ENCODE data around the gene LYPD6B.

The LYPD6B gene

GRCh38 chr2:149188291-149188690, 149.8 kb downstream of the LYPD6B start:
- Histone ChIP-seq H3K4me1 (ENCODE audit: control insufficient read depth in 1 of 2, insufficient read depth in 2 of 2, low read length in 2 of 2) (no peaks in the 10 kb centered on the region), H3K4me3 (ENCODE audit: low read depth in 1 of 2, low read length in 2 of 2) (no peak overlapping the region), H3K36me3 (ENCODE audit: control insufficient read depth in 1 of 2, insufficient read depth in 2 of 2, low read length in 2 of 2) (no peaks in the 10 kb centered on the region), H3K9me3 (ENCODE audit: control insufficient read depth in 1 of 2, low read length in 2 of 2) (no peaks in the 10 kb centered on the region), H3K27ac (ENCODE audit: low read length) (no peak overlapping the region), H3K27me3 (ENCODE audit: low read depth, low read length) (no peaks in the 10 kb centered on the region)

GRCh38 chr2:149189769-149190168, 151.3 kb downstream of the LYPD6B start:
- Histone ChIP-seq H3K27ac (ENCODE audit: low read length) (no peak overlapping the region), H3K27me3 (ENCODE audit: low read depth, low read length) (no peaks in the 10 kb centered on the region), H3K36me3 (ENCODE audit: control insufficient read depth in 1 of 2, insufficient read depth in 2 of 2, low read length in 2 of 2) (no peaks in the 10 kb centered on the region), H3K4me3 (ENCODE audit: low read depth in 1 of 2, low read length in 2 of 2) (no peak overlapping the region), H3K4me1 (ENCODE audit: control insufficient read depth in 1 of 2, insufficient read depth in 2 of 2, low read length in 2 of 2) (no peaks in the 10 kb centered on the region), H3K9me3 (ENCODE audit: control insufficient read depth in 1 of 2, low read length in 2 of 2) (no peaks in the 10 kb centered on the region)

GRCh38 chr2:149191915-149192314, 153.4 kb downstream of the LYPD6B start:
- H3K9me3 ChIP-seq (ENCODE audit: control insufficient read depth in 1 of 2, low read length in 2 of 2), result no peaks in the 10 kb centered on the region
- H3K27ac ChIP-seq (ENCODE audit: low read length), result no peak overlapping the region
- H3K4me1 ChIP-seq (ENCODE audit: control insufficient read depth in 1 of 2, insufficient read depth in 2 of 2, low read length in 2 of 2), result no peaks in the 10 kb centered on the region
- no peaks in the 10 kb centered on the region for H3K27me3 ChIP-seq (ENCODE audit: low read depth, low read length)
- no peak overlapping the region for H3K4me3 ChIP-seq (ENCODE audit: low read depth in 1 of 2, low read length in 2 of 2)
- no peaks in the 10 kb centered on the region for H3K36me3 ChIP-seq (ENCODE audit: control insufficient read depth in 1 of 2, insufficient read depth in 2 of 2, low read length in 2 of 2)

GRCh38 chr2:149192427-149192826, 153.9 kb downstream of the LYPD6B start:
- Histone ChIP-seq H3K27me3 (ENCODE audit: low read depth, low read length) (no peaks in the 10 kb centered on the region), H3K36me3 (ENCODE audit: control insufficient read depth in 1 of 2, insufficient read depth in 2 of 2, low read length in 2 of 2) (no peaks in the 10 kb centered on the region), H3K9me3 (ENCODE audit: control insufficient read depth in 1 of 2, low read length in 2 of 2) (no peaks in the 10 kb centered on the region), H3K4me1 (ENCODE audit: control insufficient read depth in 1 of 2, insufficient read depth in 2 of 2, low read length in 2 of 2) (no peaks in the 10 kb centered on the region), H3K4me3 (ENCODE audit: low read depth in 1 of 2, low read length in 2 of 2) (no peak overlapping the region), H3K27ac (ENCODE audit: low read length) (no peak overlapping the region)

- H3K27me3 ChIP-seq (ENCODE audit: low read depth, low read length), result no peaks in the 10 kb centered on the region
- no peak overlapping the region for H3K4me3 ChIP-seq (ENCODE audit: low read depth in 1 of 2, low read length in 2 of 2)
- H3K4me1 ChIP-seq (ENCODE audit: control insufficient read depth in 1 of 2, insufficient read depth in 2 of 2, low read length in 2 of 2), result no peaks in the 10 kb centered on the region
- no peaks in the 10 kb centered on the region for H3K9me3 ChIP-seq (ENCODE audit: control insufficient read depth in 1 of 2, low read length in 2 of 2)
- H3K36me3 ChIP-seq (ENCODE audit: control insufficient read depth in 1 of 2, insufficient read depth in 2 of 2, low read length in 2 of 2), result no peaks in the 10 kb centered on the region
- no peak overlapping the region for H3K27ac ChIP-seq (ENCODE audit: low read length)
Observed at GRCh38 chr2:149200109-149200520, 161.6 kb downstream of the LYPD6B start.

GRCh38 chr2:149204686-149205085, 166.2 kb downstream of the LYPD6B start:
- Histone ChIP-seq H3K4me3 (ENCODE audit: low read depth in 1 of 2, low read length in 2 of 2) (no peak overlapping the region), H3K36me3 (ENCODE audit: control insufficient read depth in 1 of 2, insufficient read depth in 2 of 2, low read length in 2 of 2) (no peaks in the 10 kb centered on the region), H3K4me1 (ENCODE audit: control insufficient read depth in 1 of 2, insufficient read depth in 2 of 2, low read length in 2 of 2) (no peaks in the 10 kb centered on the region), H3K27ac (ENCODE audit: low read length) (no peak overlapping the region), H3K27me3 (ENCODE audit: low read depth, low read length) (no peaks in the 10 kb centered on the region), H3K9me3 (ENCODE audit: control insufficient read depth in 1 of 2, low read length in 2 of 2) (no peaks in the 10 kb centered on the region)

GRCh38 chr2:149205143-149205542, 166.6 kb downstream of the LYPD6B start:
- Histone ChIP-seq H3K27ac (ENCODE audit: low read length) (no peak overlapping the region), H3K4me3 (ENCODE audit: low read depth in 1 of 2, low read length in 2 of 2) (no peak overlapping the region), H3K36me3 (ENCODE audit: control insufficient read depth in 1 of 2, insufficient read depth in 2 of 2, low read length in 2 of 2) (no peaks in the 10 kb centered on the region), H3K27me3 (ENCODE audit: low read depth, low read length) (no peaks in the 10 kb centered on the region), H3K4me1 (ENCODE audit: control insufficient read depth in 1 of 2, insufficient read depth in 2 of 2, low read length in 2 of 2) (no peaks in the 10 kb centered on the region), H3K9me3 (ENCODE audit: control insufficient read depth in 1 of 2, low read length in 2 of 2) (no peaks in the 10 kb centered on the region)

- no peaks in the 10 kb centered on the region for H3K27me3 ChIP-seq (ENCODE audit: low read depth, low read length)
- H3K9me3 ChIP-seq (ENCODE audit: control insufficient read depth in 1 of 2, low read length in 2 of 2), result no peaks in the 10 kb centered on the region
- no peaks in the 10 kb centered on the region for H3K36me3 ChIP-seq (ENCODE audit: control insufficient read depth in 1 of 2, insufficient read depth in 2 of 2, low read length in 2 of 2)
- no peak overlapping the region for H3K4me3 ChIP-seq (ENCODE audit: low read depth in 1 of 2, low read length in 2 of 2)
- no peaks in the 10 kb centered on the region for H3K4me1 ChIP-seq (ENCODE audit: control insufficient read depth in 1 of 2, insufficient read depth in 2 of 2, low read length in 2 of 2)
- no peak overlapping the region for H3K27ac ChIP-seq (ENCODE audit: low read length)
Observed at GRCh38 chr2:149213764-149214493, 175.4 kb downstream of the LYPD6B start.

GRCh38 chr2:149218497-149218896, 180.0 kb downstream of the LYPD6B start:
- no peaks in the 10 kb centered on the region for H3K4me1 ChIP-seq (ENCODE audit: control insufficient read depth in 1 of 2, insufficient read depth in 2 of 2, low read length in 2 of 2)
- no peaks in the 10 kb centered on the region for H3K36me3 ChIP-seq (ENCODE audit: control insufficient read depth in 1 of 2, insufficient read depth in 2 of 2, low read length in 2 of 2)
- H3K4me3 ChIP-seq (ENCODE audit: low read depth in 1 of 2, low read length in 2 of 2), result no peak overlapping the region
- no peak overlapping the region for H3K27ac ChIP-seq (ENCODE audit: low read length)
- H3K27me3 ChIP-seq (ENCODE audit: low read depth, low read length), result no peaks in the 10 kb centered on the region
- no peaks in the 10 kb centered on the region for H3K9me3 ChIP-seq (ENCODE audit: control insufficient read depth in 1 of 2, low read length in 2 of 2)

- H3K27me3 ChIP-seq (ENCODE audit: low read depth, low read length), result no peaks in the 10 kb centered on the region
- no peak overlapping the region for H3K27ac ChIP-seq (ENCODE audit: low read length)
- H3K4me1 ChIP-seq (ENCODE audit: control insufficient read depth in 1 of 2, insufficient read depth in 2 of 2, low read length in 2 of 2), result no peaks in the 10 kb centered on the region
- no peaks in the 10 kb centered on the region for H3K36me3 ChIP-seq (ENCODE audit: control insufficient read depth in 1 of 2, insufficient read depth in 2 of 2, low read length in 2 of 2)
- H3K9me3 ChIP-seq (ENCODE audit: control insufficient read depth in 1 of 2, low read length in 2 of 2), result no peaks in the 10 kb centered on the region
- no peak overlapping the region for H3K4me3 ChIP-seq (ENCODE audit: low read depth in 1 of 2, low read length in 2 of 2)
Observed at GRCh38 chr2:149219856-149220255, 181.4 kb downstream of the LYPD6B start.

- Histone ChIP-seq H3K4me3 (ENCODE audit: low read depth in 1 of 2, low read length in 2 of 2) (no peak overlapping the region), H3K27me3 (ENCODE audit: low read depth, low read length) (no peaks in the 10 kb centered on the region), H3K36me3 (ENCODE audit: control insufficient read depth in 1 of 2, insufficient read depth in 2 of 2, low read length in 2 of 2) (no peaks in the 10 kb centered on the region), H3K9me3 (ENCODE audit: control insufficient read depth in 1 of 2, low read length in 2 of 2) (no peaks in the 10 kb centered on the region), H3K27ac (ENCODE audit: low read length) (no peak overlapping the region), H3K4me1 (ENCODE audit: control insufficient read depth in 1 of 2, insufficient read depth in 2 of 2, low read length in 2 of 2) (no peaks in the 10 kb centered on the region)
Observed at GRCh38 chr2:149221002-149221401, 182.5 kb downstream of the LYPD6B start.

GRCh38 chr2:149221898-149222297, 183.4 kb downstream of the LYPD6B start:
- Histone ChIP-seq H3K36me3 (ENCODE audit: control insufficient read depth in 1 of 2, insufficient read depth in 2 of 2, low read length in 2 of 2) (no peaks in the 10 kb centered on the region), H3K9me3 (ENCODE audit: control insufficient read depth in 1 of 2, low read length in 2 of 2) (no peaks in the 10 kb centered on the region), H3K27ac (ENCODE audit: low read length) (no peak overlapping the region), H3K27me3 (ENCODE audit: low read depth, low read length) (no peaks in the 10 kb centered on the region), H3K4me1 (ENCODE audit: control insufficient read depth in 1 of 2, insufficient read depth in 2 of 2, low read length in 2 of 2) (no peaks in the 10 kb centered on the region), H3K4me3 (ENCODE audit: low read depth in 1 of 2, low read length in 2 of 2) (no peak overlapping the region)
